ENCODE data around the gene KHDRBS2. TPM values are rescaled to one million over a fixed set of nuclear protein-coding genes. Genes with fewer than 3 reads are reported as not detected.

KHDRBS2 gene
- polyA plus RNA-seq, 1 experiment = not detected

DNA sequence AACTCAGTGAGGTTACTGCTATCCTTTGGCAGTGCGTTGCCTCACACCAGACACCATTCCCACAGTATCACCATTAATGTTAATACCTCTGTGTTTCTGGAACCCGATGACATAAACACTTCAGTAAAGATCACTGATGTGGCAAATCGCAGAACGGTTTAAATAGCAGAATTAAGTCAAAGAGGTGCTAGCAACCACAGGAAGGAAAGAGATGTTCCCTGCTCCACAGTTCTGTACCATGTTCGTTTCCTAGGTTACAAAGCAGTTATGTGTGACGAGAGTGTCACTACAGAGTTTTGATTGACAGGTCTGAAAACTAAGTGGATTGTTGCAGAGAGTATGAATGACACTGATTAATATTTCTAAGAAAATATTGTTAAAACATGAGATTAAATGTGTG, 272.3 kb downstream of the KHDRBS2 start:
- DNase-seq (ENCODE audit: low read depth) = no peak
- Histone ChIP-seq H3K4me3 (ENCODE audit: low read depth, low read length) (no peak overlapping the region), H3K36me3 (ENCODE audit: control insufficient read depth, insufficient read depth, low read length) (no peaks in the 10 kb centered on the region), H3K27me3 (ENCODE audit: control insufficient read depth, insufficient read depth, low read length) (no peaks in the 10 kb centered on the region)
- CTCF ChIA-PET = no interaction called here
- POLR2A ChIA-PET = no interaction called here
- TF ChIP-seq, protein P1, sequence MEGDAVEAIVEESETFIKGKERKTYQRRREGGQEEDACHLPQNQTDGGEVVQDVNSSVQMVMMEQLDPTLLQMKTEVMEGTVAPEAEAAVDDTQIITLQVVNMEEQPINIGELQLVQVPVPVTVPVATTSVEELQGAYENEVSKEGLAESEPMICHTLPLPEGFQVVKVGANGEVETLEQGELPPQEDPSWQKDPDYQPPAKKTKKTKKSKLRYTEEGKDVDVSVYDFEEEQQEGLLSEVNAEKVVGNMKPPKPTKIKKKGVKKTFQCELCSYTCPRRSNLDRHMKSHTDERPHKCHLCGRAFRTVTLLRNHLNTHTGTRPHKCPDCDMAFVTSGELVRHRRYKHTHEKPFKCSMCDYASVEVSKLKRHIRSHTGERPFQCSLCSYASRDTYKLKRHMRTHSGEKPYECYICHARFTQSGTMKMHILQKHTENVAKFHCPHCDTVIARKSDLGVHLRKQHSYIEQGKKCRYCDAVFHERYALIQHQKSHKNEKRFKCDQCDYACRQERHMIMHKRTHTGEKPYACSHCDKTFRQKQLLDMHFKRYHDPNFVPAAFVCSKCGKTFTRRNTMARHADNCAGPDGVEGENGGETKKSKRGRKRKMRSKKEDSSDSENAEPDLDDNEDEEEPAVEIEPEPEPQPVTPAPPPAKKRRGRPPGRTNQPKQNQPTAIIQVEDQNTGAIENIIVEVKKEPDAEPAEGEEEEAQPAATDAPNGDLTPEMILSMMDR (IDR thresholded peaks at IDR 0.05; ENCODE audit: insufficient read depth, low read depth, low read length) = no peak

DNA sequence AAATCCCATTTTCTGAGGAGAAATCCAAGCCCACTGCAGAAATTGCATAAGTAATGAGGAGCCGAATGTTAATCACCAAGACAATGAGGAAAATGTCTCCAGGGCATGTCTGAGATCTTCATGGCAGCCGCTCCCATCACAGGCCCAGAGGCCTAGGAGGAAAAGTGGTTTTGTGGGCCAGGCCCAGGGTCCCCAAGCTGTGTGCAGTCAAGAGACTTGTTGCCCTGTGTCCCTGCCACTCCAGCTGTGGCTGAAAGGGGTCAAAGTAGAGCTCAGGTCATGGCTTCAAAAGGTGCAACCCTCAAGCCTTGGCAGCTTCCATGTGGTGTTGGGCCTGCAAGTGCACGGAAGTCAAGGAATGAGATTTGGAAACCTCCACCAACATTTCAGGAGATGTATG, 276.6 kb downstream of the KHDRBS2 start:
- DNase-seq (ENCODE audit: low read depth) = no peak
- Histone ChIP-seq H3K27me3 (ENCODE audit: control insufficient read depth, insufficient read depth, low read length) (no peaks in the 10 kb centered on the region), H3K4me3 (ENCODE audit: low read depth, low read length) (no peak overlapping the region), H3K36me3 (ENCODE audit: control insufficient read depth, insufficient read depth, low read length) (no peaks in the 10 kb centered on the region)
- CTCF ChIA-PET = no interaction called here
- POLR2A ChIA-PET = no interaction called here
- TF ChIP-seq, protein P1 (IDR thresholded peaks at IDR 0.05; ENCODE audit: insufficient read depth, low read depth, low read length) = no peak

DNA sequence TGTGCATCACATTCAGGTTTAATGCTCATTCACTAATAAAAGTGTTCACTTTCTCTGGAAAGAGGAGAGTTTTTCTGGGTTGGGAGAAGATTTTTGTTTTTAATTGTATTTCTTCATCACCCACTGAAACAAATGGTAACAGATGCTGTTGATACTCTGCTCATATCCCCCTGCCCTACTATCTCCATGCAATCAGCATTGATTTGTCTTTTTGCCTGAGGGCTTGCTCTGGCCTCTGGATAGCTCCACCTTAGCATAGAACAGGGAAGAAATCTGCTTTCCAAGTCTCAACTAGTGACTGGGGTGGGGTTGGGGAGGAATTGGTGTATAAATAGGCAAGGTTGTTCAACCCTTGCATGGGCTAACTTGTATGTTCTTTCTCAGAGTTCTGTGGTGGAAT, 296.4 kb downstream of the KHDRBS2 start:
- H3K36me3 ChIP-seq (ENCODE audit: control insufficient read depth, insufficient read depth, low read length) = no peaks in the 10 kb centered on the region
- ChIA-PET CTCF (no interaction called here), POLR2A (no interaction called here)
- no peak overlapping the region for H3K4me3 ChIP-seq (ENCODE audit: low read depth, low read length)
- TF ChIP-seq, protein P1 (IDR thresholded peaks at IDR 0.05; ENCODE audit: insufficient read depth, low read depth, low read length) = no peak
- no peak for DNase-seq (ENCODE audit: low read depth)
- H3K27me3 ChIP-seq (ENCODE audit: control insufficient read depth, insufficient read depth, low read length) = no peaks in the 10 kb centered on the region

DNA sequence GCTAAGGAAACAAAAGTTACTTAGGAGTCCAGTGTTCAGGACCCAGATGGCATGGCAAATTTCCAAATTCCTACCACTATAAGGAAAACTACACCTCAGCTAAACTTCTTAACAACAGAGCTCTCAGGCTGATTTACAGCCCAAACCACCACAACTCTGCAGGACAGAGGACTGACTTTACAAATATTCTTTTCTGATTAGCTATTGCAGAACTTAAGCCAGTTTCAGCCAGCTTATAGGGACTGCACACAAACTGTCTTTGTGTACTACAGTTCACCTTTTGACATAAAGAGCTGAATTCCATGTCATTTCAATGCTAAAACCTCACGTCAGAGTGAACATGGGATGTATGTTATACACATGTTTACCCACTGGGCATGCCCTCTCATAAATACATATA, 305.4 kb downstream of the KHDRBS2 start:
- no peak for DNase-seq (ENCODE audit: low read depth)
- no peaks in the 10 kb centered on the region for H3K27me3 ChIP-seq (ENCODE audit: control insufficient read depth, insufficient read depth, low read length)
- ChIA-PET CTCF (interaction anchor here (0.8 kb wide), 1 partner anchor 18 kb away, joined by 3 read pairs; no protein-coding TSS in a partner anchor), POLR2A (no interaction called here)
- no peak overlapping the region for H3K4me3 ChIP-seq (ENCODE audit: low read depth, low read length)
- H3K36me3 ChIP-seq (ENCODE audit: control insufficient read depth, insufficient read depth, low read length) = no peaks in the 10 kb centered on the region
- TF ChIP-seq, protein P1 (IDR thresholded peaks at IDR 0.05; ENCODE audit: insufficient read depth, low read depth, low read length) = no peak

DNA sequence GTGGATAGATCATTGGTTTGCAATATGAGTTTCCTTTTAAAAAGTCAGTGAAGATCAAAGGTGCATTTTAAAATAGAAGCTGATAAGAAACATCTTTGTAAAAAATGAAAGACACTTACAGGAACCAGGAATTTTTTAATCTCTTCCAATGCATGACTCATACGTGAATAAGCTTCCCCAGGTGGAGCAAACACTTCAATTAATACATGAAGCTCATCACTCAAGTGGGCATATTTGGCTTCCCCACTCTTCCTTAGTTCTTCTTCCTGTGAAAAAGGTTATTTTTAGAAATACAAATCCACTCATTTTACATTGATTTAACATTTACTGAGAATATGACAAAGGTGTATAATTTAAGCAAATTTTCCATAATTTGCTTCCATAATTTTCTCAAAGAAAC, 308.1 kb downstream of the KHDRBS2 start:
- Histone ChIP-seq H3K36me3 (ENCODE audit: control insufficient read depth, insufficient read depth, low read length) (no peaks in the 10 kb centered on the region), H3K4me3 (ENCODE audit: low read depth, low read length) (no peak overlapping the region), H3K27me3 (ENCODE audit: control insufficient read depth, insufficient read depth, low read length) (no peaks in the 10 kb centered on the region)
- no peak for DNase-seq (ENCODE audit: low read depth)
- CTCF ChIA-PET = no interaction called here
- TF ChIP-seq, protein P1 (IDR thresholded peaks at IDR 0.05; ENCODE audit: insufficient read depth, low read depth, low read length) = no peak
- POLR2A ChIA-PET = no interaction called here
